Measurements from ENCODE around the gene FAM50A. TPM values are rescaled to one million over a fixed set of nuclear protein-coding genes. Genes with fewer than 3 reads are reported as not detected.

The FAM50A gene
- total RNA-seq, 2 experiments from 2014 or later, result 66.2 to 70.5 TPM

DNA sequence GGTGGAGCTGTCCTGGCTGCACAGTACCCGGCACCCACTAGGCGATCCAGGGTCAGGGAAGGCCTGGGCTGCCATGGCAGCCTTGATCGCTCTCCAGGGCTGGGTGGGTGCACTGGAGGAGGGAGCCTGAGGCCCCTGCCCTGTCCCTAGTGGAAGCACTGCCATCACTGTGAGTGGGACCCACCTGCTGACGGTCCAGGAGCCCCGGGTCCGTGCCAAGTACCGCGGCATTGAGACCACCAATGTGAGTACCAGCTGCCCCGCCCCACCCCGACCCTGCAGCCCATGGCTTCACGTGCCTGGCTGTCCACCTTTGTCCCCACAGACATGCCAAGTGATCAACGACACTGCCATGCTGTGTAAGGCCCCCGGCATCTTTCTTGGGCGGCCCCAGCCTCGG lies 23.0 kb downstream of the FAM50A start:
- peaks cover 3% of the 10 kb centered on the region for H3K36me3 Mint-ChIP-seq
- H3K27me3 Mint-ChIP-seq, result no peaks in the 10 kb centered on the region
- ATAC-seq, result no peak
- H3K4me3 Mint-ChIP-seq, result no peak overlapping the region
- H3K27ac Mint-ChIP-seq, result no peak overlapping the region
- H3K9me3 Mint-ChIP-seq (ENCODE audit: low read depth), result no peaks in the 10 kb centered on the region
- DNase-seq, result no peak
- H3K4me1 Mint-ChIP-seq, result no peaks in the 10 kb centered on the region
- CTCF ChIA-PET, result no interaction called here

- Mint-ChIP-seq H3K36me3 (peaks cover 3% of the 10 kb centered on the region), H3K27me3 (no peaks in the 10 kb centered on the region), H3K9me3 (ENCODE audit: low read depth) (no peaks in the 10 kb centered on the region), H3K27ac (no peak overlapping the region), H3K4me3 (no peak overlapping the region), H3K4me1 (no peaks in the 10 kb centered on the region)
- CTCF ChIA-PET, result no interaction called here
- ATAC-seq (no peak), DNase-seq (no peak)
Measured at GRCh38 chrX:154467556-154467955, 23.6 kb downstream of the FAM50A start.

GRCh38 chrX:154468217-154468616 lies 24.3 kb downstream of the FAM50A start:
- peaks cover 3% of the 10 kb centered on the region for H3K36me3 Mint-ChIP-seq
- no peak overlapping the region for H3K4me3 Mint-ChIP-seq
- H3K4me1 Mint-ChIP-seq, result no peaks in the 10 kb centered on the region
- no peaks in the 10 kb centered on the region for H3K9me3 Mint-ChIP-seq (ENCODE audit: low read depth)
- no peak for DNase-seq
- H3K27me3 Mint-ChIP-seq, result no peaks in the 10 kb centered on the region
- CTCF ChIA-PET, result no interaction called here
- no peak overlapping the region for H3K27ac Mint-ChIP-seq
- ATAC-seq, result no peak

DNA sequence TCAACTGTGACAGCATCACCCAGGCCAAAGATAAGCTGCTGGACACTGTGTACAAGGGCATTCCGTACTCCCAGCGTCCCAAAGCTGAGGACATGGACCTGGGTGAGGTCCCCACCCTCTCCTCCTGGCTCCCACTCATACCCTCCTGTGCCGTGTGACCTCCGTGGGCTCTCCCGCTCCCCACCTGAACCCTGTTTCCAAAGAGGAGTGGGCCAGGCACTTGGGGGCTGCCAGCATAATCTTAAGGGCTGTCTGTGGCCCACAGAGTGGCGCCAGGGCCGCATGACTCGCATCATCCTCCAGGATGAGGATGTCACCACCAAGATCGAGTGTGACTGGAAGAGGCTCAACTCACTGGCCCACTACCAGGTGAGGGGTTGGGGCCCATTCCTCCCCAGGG lies 25.2 kb downstream of the FAM50A start:
- peaks cover 3% of the 10 kb centered on the region for H3K36me3 Mint-ChIP-seq
- CTCF ChIA-PET, result no interaction called here
- ATAC-seq (no peak), DNase-seq (no peak)
- H3K27ac Mint-ChIP-seq, result no peak overlapping the region
- no peaks in the 10 kb centered on the region for H3K9me3 Mint-ChIP-seq (ENCODE audit: low read depth)
- H3K4me3 Mint-ChIP-seq, result no peak overlapping the region
- no peaks in the 10 kb centered on the region for H3K27me3 Mint-ChIP-seq
- no peaks in the 10 kb centered on the region for H3K4me1 Mint-ChIP-seq

DNA sequence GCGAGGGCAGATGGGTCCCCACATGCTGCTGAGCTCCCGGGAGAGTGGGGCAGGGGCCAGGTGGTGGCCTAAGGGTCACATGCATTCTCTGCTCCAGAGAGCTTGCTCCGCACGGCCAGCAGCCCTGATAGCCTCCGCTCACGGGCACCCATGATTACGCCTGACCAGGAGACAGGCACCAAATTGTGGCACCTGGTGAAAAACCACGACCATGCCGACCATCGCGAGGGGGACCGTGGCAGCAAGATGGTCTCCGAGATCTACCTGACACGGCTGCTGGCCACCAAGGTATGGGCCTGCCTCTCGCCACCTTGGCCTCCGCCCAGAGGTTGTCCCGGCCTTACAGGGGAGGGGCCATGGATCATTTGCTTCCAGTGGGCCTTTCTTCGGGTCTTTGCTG lies 25.9 kb downstream of the FAM50A start:
- no peak overlapping the region for H3K27ac Mint-ChIP-seq

GRCh38 chrX:154470434-154470833 lies 26.5 kb downstream of the FAM50A start:
- no peaks in the 10 kb centered on the region for H3K27me3 Mint-ChIP-seq
- DNase-seq, result no peak
- peaks cover 3% of the 10 kb centered on the region for H3K36me3 Mint-ChIP-seq
- H3K4me1 Mint-ChIP-seq, result peaks cover 2% of the 10 kb centered on the region
- no peak overlapping the region for H3K4me3 Mint-ChIP-seq
- CTCF ChIA-PET, result no interaction called here
- ATAC-seq, result no peak
- H3K9me3 Mint-ChIP-seq (ENCODE audit: low read depth), result no peaks in the 10 kb centered on the region
- no peak overlapping the region for H3K27ac Mint-ChIP-seq

More for the DNA sequence above, 25.9 kb downstream of the FAM50A start:
- no peak overlapping the region for H3K4me3 Mint-ChIP-seq
- no peak for DNase-seq
- peaks cover 3% of the 10 kb centered on the region for H3K36me3 Mint-ChIP-seq
- CTCF ChIA-PET, result no interaction called here
- no peaks in the 10 kb centered on the region for H3K9me3 Mint-ChIP-seq (ENCODE audit: low read depth)
- no peaks in the 10 kb centered on the region for H3K27me3 Mint-ChIP-seq
- no peak for ATAC-seq
- H3K4me1 Mint-ChIP-seq, result no peaks in the 10 kb centered on the region

DNA sequence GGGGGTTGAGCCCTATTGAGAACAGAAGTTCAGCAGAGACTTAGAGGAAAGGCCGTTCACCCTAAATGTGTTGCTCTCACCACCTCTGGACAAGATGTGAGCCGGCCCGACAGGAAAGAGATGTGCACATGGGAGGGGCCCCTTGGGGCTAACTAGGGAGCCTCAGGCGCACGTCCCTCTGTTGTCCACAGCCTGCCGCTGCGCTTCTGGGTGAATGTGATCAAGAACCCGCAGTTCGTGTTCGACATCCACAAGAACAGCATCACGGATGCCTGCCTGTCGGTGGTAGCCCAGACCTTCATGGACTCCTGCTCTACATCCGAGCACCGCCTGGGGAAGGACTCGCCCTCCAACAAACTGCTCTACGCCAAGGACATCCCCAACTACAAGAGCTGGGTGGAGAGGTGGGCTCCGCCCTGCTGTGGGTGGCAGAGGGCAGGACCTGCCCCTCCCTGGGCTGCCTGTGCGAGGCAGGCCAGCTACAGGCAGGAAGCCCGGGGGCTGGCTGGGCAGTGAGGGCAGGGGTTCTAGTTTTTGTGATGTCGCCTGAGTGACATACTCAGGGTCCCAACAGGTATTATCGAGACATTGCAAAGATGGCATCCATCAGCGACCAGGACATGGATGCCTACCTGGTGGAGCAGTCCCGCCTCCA lies 27.1 kb downstream of the FAM50A start:
- Mint-ChIP-seq H3K4me1 (peaks cover 4% of the 10 kb centered on the region), H3K36me3 (peaks cover 5% of the 10 kb centered on the region), H3K27me3 (no peaks in the 10 kb centered on the region), H3K9me3 (ENCODE audit: low read depth) (no peaks in the 10 kb centered on the region), H3K4me3 (no peak overlapping the region), H3K27ac (no peak overlapping the region)
- CTCF ChIA-PET, result no interaction called here
- ATAC-seq, result no peak
- DNase-seq, result no peak

- no peak for ATAC-seq
- H3K4me3 Mint-ChIP-seq, result no peak overlapping the region
- H3K4me1 Mint-ChIP-seq, result peaks cover 10% of the 10 kb centered on the region
- no peak overlapping the region for H3K27ac Mint-ChIP-seq
- H3K27me3 Mint-ChIP-seq, result no peaks in the 10 kb centered on the region
- H3K36me3 Mint-ChIP-seq, result peaks cover 5% of the 10 kb centered on the region
- DNase-seq, result no peak
- CTCF ChIA-PET, result no interaction called here
- no peaks in the 10 kb centered on the region for H3K9me3 Mint-ChIP-seq (ENCODE audit: low read depth)
Measured at GRCh38 chrX:154471839-154472684, 28.1 kb downstream of the FAM50A start.

- Mint-ChIP-seq H3K27ac (peak overlapping the region; percentile 38), H3K4me1 (peaks cover 18% of the 10 kb centered on the region), H3K36me3 (peaks cover 5% of the 10 kb centered on the region), H3K27me3 (no peaks in the 10 kb centered on the region), H3K4me3 (no peak overlapping the region), H3K9me3 (ENCODE audit: low read depth) (no peaks in the 10 kb centered on the region)
- CTCF ChIA-PET, result no interaction called here
- DNase-seq (no peak), ATAC-seq (no peak)
Measured at GRCh38 chrX:154472685-154473632, 29.0 kb downstream of the FAM50A start.

DNA sequence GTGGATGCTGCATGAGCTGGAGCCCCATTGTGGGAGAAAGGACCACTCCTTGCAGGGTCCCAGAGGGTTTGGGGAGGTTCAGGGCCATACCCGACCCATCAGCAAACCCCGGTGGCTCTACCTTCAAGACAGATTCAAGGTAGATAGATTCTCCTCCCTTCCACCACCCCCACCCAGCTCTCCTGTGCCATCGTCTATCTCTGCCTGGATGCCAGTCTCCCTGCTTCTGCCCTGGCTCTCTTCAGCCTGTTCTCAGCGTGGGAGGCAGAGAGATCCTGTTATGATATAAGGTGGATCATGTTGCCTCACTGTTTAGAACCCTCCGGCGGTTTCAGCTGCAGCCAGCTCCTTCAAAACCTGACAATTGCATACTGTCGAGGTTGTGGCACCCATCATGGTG lies 29.7 kb downstream of the FAM50A start:
- CTCF ChIA-PET, result no interaction called here
- Mint-ChIP-seq H3K9me3 (ENCODE audit: low read depth) (no peaks in the 10 kb centered on the region), H3K4me1 (peaks cover 23% of the 10 kb centered on the region), H3K27ac (peak overlapping the region; percentile 38), H3K4me3 (no peak overlapping the region), H3K36me3 (peaks cover 5% of the 10 kb centered on the region), H3K27me3 (no peaks in the 10 kb centered on the region)
- DNase-seq, result no peak
- no peak for ATAC-seq

DNA sequence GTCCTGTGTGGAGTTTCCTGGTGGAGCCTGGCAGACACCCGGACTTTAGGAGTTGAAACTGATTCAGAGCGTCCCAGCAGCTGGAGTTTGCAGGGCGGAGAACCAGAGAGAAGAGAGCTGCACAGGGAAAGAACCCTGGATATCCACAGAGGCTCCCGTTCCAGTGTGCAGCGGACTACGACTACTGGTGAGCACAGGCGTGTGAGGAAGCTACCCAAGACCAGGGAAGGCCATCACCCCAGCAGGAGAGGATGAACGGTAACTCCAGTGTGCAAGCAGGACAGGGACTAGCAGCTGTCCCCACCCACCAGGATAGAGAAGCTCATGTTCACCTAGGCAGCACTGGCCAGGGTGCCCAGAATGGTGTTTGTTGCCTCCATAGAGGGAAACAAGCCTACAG lies 32.9 kb downstream of the FAM50A start:
- no peaks in the 10 kb centered on the region for H3K27me3 Mint-ChIP-seq
- CTCF ChIA-PET, result interaction anchor here (1.4 to 1.6 kb wide), 2 partner anchors 15 to 18 kb away, joined by 4 to 5 read pairs; partner anchors contain the start of gene PLXNA3
- no peaks in the 10 kb centered on the region for H3K9me3 Mint-ChIP-seq (ENCODE audit: low read depth)
- peaks cover 2% of the 10 kb centered on the region for H3K36me3 Mint-ChIP-seq
- ATAC-seq (no peak), DNase-seq (no peak)
- peaks cover 26% of the 10 kb centered on the region for H3K4me1 Mint-ChIP-seq
- H3K4me3 Mint-ChIP-seq, result no peak overlapping the region
- H3K27ac Mint-ChIP-seq, result no peak overlapping the region

GRCh38 chrX:154477891-154478477 lies 34.0 kb downstream of the FAM50A start:
- DNase-seq (no peak), ATAC-seq (no peak)
- peaks cover 2% of the 10 kb centered on the region for H3K36me3 Mint-ChIP-seq
- no peaks in the 10 kb centered on the region for H3K9me3 Mint-ChIP-seq (ENCODE audit: low read depth)
- H3K27ac Mint-ChIP-seq, result peak overlapping the region; percentile 76
- CTCF ChIA-PET, result interaction anchor here (1.0 to 1.6 kb wide), 2 partner anchors 19 to 49 kb away, joined by 4 read pairs; partner anchors contain the start of gene PLXNA3
- peak overlapping the region; percentile 77 for H3K4me3 Mint-ChIP-seq
- no peaks in the 10 kb centered on the region for H3K27me3 Mint-ChIP-seq
- peaks cover 29% of the 10 kb centered on the region for H3K4me1 Mint-ChIP-seq
